GM19025 (cell line): ENCODE data around the gene RAD51AP1.
A peak's percentile ranks its signal among the peaks of the same experiment; 100 is the strongest.

Source experiments
- ATAC-seq: cut with Tn5 transposase; IDR thresholded peaks from one replicate; pipeline ENCODE4 v1.9.1; 2021; ENCODE audit warnings: mild to moderate bottlenecking, low read depth, moderate library complexity; ENCODE audit not compliant: unreplicated experiment

Gene RAD51AP1

DNA sequence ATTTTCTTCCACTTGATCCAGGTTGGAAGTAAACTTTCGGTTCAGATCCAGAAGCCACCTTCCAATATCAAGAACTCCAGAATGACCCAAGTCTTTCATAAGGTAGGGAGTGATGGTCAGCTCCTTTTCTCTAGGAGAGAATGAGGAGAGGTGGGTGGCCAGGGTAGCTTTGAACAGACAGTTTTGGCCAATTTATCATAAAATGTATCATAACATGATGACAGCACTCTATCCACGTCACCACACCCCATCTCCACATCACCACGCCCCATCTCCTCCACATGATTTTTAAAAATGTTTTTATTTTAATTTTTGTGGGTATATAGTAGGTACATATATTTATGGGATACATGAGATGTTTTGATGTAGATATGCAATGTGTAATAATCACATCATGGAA, 50.2 kb downstream of the RAD51AP1 start:
- ATAC-seq: no peak

GRCh38 chr12:4589941-4590340, 51.3 kb downstream of the RAD51AP1 start:
- ATAC-seq: no peak

DNA sequence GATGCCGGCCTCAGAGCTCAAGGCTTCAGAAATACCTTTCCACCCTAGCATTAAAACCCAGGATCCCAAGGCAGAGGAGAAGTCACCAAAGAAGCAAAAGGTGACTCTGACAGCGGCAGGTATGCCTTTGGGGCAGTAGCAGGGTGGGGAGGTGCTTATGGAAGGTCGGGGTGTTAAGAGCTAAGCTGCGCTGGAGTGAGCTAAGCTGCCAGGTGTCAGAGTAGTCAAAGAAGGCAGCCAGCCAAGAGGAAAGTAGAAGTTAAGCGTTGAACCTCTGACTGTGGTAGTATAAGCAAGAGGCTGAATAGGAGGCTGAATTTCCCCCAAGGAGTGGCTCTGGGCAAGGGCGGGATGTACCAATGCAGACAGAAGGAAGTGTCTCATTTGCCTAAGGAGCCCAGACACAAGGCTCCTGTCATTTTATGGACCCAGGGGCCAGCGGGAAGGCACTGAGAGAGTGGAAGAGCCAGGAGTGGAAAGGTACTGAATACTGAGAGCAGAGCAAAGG, 52.5 kb downstream of the RAD51AP1 start:
- ATAC-seq: no peak

GRCh38 chr12:4595881-4596280, 57.2 kb downstream of the RAD51AP1 start:
- no peak for ATAC-seq

GRCh38 chr12:4603421-4603820, 64.7 kb downstream of the RAD51AP1 start:
- ATAC-seq: no peak

DNA sequence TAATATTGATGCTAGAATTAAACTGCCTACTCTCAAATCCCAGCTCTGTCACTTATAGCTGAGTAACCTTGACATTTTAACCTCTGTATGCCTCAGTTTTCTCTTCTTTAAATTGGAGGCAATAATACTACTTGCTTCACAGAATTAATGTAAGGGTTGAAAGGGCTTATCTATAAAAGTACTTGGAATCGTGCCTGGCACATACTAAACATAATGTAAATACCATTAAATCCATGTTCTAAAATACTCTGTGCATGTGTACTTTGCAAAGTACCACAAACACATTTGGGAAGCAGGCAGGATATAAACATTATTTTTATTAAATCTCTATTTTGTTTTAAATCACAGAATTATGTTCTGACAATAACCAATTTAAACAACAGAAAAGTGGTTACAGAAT, 65.3 kb downstream of the RAD51AP1 start:
- ATAC-seq: no peak

GRCh38 chr12:4604684-4605193, 66.0 kb downstream of the RAD51AP1 start:
- peak; percentile 88 for ATAC-seq

DNA sequence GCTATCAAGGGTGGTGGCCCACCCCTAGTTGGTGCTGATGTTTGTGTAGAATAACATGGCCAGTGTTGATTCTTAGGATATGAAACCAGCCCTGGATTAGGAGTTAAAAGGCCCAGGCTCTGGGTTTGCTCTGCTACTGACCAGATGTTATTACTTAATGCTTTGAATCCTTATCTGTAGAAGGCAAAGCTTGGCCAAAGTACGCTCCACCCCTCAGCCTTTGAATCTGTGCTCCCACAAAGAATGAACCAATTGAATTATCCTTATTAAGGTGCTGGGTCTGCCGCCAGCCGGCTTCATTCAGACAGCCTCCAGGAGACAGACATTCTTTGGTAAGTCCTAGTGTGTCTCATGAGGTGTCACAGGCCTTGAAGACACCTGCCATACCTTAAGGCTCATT, 68.4 kb downstream of the RAD51AP1 start:
- ATAC-seq: no peak

GRCh38 chr12:4609071-4609470, 70.4 kb downstream of the RAD51AP1 start:
- ATAC-seq: no peak
